Renal cortical epithelial cell (primary cell): Measurements from ENCODE around the gene SLITRK4. TPM values are rescaled to one million over a fixed set of nuclear protein-coding genes. Genes with fewer than 3 reads are reported as not detected.

Source experiments
- total RNA-seq: library from RNA; depleted of rRNA; stranded (reverse); fragments of >200 nt; gene quantifications from 2 replicates; pipeline ENCODE4 v1.2.3, GENCODE V29; 2014

SLITRK4 gene
- total RNA-seq, 1 donor from 2014 or later: 27.4 TPM

Other genes with a start within 250 kb of the SLITRK4 start
- 1.2 TPM in 1 of 2 replicates, not detected in the other for gene SPANXN3, start 118.6 kb downstream of the SLITRK4 start, total RNA-seq
- gene SPANXN2, start 84.7 kb upstream of the SLITRK4 start, total RNA-seq: not detected in 2 replicates
- gene UBE2NL, start 248.0 kb upstream of the SLITRK4 start, total RNA-seq: not detected in 2 replicates